ENCODE results near the gene SPATA6L. TPM values are rescaled to one million over a fixed set of nuclear protein-coding genes. Genes with fewer than 3 reads are reported as not detected.

The SPATA6L gene
- total RNA-seq, 1 donor from 2014 or later: not detected

DNA sequence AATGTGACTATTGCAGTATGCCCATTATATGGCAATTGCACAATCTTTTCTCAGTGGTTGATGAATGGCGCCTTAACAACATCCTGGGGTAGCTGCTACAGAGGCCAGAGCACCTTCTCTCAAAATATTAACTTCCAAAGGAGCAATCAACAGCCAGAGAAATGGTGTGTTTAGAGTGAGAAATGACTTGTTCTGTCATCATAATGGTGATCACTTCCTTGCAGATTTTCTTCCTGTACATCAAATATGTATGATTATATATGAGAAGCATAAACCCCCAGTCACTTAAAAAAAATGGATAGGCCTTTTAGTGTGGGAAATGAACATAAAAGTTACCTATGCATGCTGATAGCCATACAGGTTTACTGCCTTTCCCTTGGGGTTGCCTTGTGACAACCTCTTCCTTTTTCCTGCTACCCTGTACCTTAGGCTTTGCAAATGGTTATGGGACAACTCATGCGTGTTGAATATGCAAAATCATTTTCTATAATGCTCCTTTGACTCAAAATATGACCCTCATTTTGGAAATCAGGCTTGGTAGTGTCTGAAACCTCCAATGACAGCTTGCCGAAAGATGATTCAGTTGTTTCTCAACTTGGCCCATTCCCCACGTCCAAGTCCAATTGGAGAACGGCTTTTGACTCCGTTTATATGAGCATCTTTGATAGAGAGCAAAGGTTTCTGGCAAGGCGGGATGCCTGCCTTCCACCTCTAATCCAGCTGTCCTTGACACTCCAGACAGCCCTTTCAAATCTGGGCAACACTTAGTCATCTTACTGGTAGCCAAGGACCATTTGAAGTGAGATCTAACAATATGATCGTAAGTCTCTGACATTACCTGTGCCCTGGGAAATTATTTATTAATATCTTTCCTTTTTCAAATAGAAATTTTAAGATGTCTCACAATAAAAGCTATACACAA lies 106.8 kb downstream of the SPATA6L start:
- TF ChIP-seq, protein P1, sequence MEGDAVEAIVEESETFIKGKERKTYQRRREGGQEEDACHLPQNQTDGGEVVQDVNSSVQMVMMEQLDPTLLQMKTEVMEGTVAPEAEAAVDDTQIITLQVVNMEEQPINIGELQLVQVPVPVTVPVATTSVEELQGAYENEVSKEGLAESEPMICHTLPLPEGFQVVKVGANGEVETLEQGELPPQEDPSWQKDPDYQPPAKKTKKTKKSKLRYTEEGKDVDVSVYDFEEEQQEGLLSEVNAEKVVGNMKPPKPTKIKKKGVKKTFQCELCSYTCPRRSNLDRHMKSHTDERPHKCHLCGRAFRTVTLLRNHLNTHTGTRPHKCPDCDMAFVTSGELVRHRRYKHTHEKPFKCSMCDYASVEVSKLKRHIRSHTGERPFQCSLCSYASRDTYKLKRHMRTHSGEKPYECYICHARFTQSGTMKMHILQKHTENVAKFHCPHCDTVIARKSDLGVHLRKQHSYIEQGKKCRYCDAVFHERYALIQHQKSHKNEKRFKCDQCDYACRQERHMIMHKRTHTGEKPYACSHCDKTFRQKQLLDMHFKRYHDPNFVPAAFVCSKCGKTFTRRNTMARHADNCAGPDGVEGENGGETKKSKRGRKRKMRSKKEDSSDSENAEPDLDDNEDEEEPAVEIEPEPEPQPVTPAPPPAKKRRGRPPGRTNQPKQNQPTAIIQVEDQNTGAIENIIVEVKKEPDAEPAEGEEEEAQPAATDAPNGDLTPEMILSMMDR (IDR thresholded peaks at IDR 0.05): no peak
- intact Hi-C loops (cut with DNase I): no loop called here

DNA sequence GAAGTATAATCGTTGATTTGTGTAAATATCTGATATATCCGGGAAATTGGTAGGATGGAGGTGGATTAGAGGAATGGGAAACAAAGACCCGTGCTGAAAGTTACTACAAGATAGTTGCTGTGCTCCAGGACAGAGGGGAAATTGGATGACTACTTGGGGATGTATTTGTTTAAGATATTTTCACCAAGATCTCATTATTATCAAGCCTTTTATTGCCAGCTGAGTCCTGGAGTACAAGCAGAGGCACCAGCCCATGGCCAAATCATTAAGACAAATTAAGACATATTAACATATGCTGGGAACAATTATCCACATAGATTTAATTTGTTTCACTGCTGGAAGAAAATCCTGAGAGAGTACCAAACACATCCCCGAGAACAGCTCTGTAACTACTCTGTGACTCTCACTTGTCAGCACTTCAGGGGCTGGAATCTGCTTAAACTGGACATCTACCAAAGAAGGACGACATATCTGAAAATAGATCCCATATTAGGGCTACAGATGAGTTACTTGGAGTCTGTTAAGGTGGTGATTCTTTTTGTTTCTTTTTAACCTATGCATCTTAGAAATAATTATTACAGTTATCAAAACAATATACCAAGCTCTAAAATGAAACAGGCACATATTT lies 107.8 kb downstream of the SPATA6L start:
- Histone ChIP-seq H3K4me1 (peaks cover 0 to under 1% of the 10 kb centered on the region in 2 donors), H3K27me3 (no peaks in the 10 kb centered on the region), H3K27ac (no peak overlapping the region), H3K4me3 (no peak overlapping the region), H3K9me3 (no peaks in the 10 kb centered on the region), H3K36me3 (no peaks in the 10 kb centered on the region)
- DNase-seq (ENCODE audit: low spot score in 2 of 2): no peak
- TF ChIP-seq, protein P1 (IDR thresholded peaks at IDR 0.05): no peak
- intact Hi-C loops (cut with DNase I): no loop called here

More for the DNA sequence above, 106.8 kb downstream of the SPATA6L start:
- H3K4me3 ChIP-seq: no peak overlapping the region
- no peak for DNase-seq (ENCODE audit: low spot score in 2 of 2)
- no peaks in the 10 kb centered on the region for H3K36me3 ChIP-seq
- no peak overlapping the region for H3K27ac ChIP-seq
- H3K4me1 ChIP-seq: no peaks in the 10 kb centered on the region
- H3K27me3 ChIP-seq: no peaks in the 10 kb centered on the region
- H3K9me3 ChIP-seq: no peaks in the 10 kb centered on the region

DNA sequence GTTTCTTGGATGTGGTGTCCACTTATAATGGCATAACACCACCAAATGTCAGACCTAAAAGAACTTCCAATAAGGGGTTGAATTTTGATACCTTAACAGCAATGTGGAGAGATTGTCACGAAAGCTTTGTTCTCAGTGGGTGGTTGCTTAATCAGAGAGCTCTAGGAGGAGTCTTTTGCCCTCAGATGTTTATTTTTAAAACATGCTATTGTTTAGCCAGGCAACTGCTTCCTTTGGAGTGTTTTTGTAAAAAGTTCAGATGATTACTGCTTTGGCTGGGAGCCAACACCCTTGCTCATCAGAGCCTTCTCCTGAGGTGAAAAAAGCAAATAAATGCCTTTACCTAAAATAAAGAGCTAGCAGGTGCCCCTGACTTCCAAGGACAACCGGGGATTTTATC lies 111.0 kb downstream of the SPATA6L start:
- H3K4me1 ChIP-seq: peaks cover 0 to 2% of the 10 kb centered on the region in 2 donors
- DNase-seq (ENCODE audit: low spot score in 2 of 2): no peak
- H3K27ac ChIP-seq: no peak overlapping the region
- no peak overlapping the region for H3K4me3 ChIP-seq
- no peaks in the 10 kb centered on the region for H3K36me3 ChIP-seq
- TF ChIP-seq, protein P1 (IDR thresholded peaks at IDR 0.05): no peak
- H3K9me3 ChIP-seq: no peaks in the 10 kb centered on the region
- intact Hi-C loops (cut with DNase I): no loop called here
- no peaks in the 10 kb centered on the region for H3K27me3 ChIP-seq

DNA sequence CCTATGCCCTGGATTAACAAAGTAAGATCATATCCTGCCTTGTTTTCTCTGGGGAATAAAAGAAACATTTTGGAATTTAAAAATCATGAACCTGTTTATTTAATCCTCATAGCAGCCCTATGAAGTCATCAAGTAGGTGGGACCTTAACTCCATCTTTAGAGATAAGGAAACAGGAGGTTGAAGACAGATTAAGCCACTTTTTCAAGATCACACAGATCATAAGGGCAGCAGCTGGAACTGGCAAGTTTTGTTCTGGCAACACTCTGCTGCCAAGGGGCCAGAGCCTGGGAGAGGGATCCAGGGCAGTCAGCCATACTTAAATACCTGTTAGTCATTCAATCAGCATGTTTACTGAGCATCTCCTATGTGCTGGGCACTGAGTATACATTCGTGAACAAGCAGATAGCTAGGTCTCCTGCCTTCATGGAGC lies 112.3 kb downstream of the SPATA6L start:
- Histone ChIP-seq H3K4me1 (peaks cover 0 to 2% of the 10 kb centered on the region in 2 donors), H3K36me3 (no peaks in the 10 kb centered on the region), H3K27me3 (no peaks in the 10 kb centered on the region), H3K4me3 (no peak overlapping the region), H3K9me3 (no peaks in the 10 kb centered on the region), H3K27ac (no peak overlapping the region)
- TF ChIP-seq, protein P1 (IDR thresholded peaks at IDR 0.05): no peak
- DNase-seq (ENCODE audit: low spot score in 2 of 2): no peak
- intact Hi-C loops (cut with DNase I): no loop called here

DNA sequence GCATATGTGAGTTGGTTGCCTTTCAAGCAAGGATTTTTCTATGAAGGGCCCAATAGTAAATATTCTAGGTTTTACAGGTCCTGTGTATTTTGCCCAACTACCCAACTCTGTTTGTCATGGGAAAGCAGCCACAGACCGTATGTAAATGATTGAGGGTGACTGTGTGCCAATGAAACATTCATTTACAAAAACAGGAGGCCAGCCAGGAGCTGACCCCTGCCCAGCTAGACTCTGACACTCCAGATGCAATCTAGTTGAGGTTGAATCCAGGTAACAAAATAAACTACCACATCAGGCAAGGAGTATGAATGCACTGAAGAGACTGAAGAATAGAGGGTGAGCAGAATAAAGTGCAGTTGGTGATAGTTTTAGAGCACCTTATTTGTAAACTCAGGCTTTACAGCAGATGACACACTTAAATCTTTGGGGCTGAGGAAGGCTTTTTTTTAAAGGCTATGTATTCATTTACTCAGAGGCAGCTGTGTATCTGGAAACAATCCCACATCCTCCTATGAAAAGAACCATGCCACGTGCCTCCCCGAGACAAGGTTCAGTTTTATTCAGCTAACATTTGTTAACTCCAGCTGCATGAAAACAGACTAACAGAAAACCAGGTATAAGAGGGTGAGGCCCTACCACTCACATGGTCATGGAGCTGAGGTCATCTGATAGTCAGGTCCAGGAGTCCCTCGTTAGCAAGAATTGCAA lies 115.3 kb downstream of the SPATA6L start:
- no peak overlapping the region for H3K4me3 ChIP-seq
- no peak for DNase-seq (ENCODE audit: low spot score in 2 of 2)
- TF ChIP-seq, protein P1 (IDR thresholded peaks at IDR 0.05): no peak
- no peaks in the 10 kb centered on the region for H3K9me3 ChIP-seq
- H3K36me3 ChIP-seq: no peaks in the 10 kb centered on the region
- H3K4me1 ChIP-seq: peaks cover 0 to 2% of the 10 kb centered on the region in 2 donors
- H3K27me3 ChIP-seq: no peaks in the 10 kb centered on the region
- intact Hi-C loops (cut with DNase I): no loop called here
- H3K27ac ChIP-seq: no peak overlapping the region
